Activated CD4-positive, CD25-positive, alpha-beta regulatory T cell treated with anti-CD3 and anti-CD28 coated beads, Interleukin-2, amount 50 U/mL, for 72 hours (primary cell): ENCODE data around the gene SRPX2.
A peak's percentile ranks its signal among the peaks of the same experiment; 100 is the strongest.

Experiments
- DNase-seq: peaks from one replicate; pipeline ENCODE4 v3.0.0; 2021

The SRPX2 gene, protein sequence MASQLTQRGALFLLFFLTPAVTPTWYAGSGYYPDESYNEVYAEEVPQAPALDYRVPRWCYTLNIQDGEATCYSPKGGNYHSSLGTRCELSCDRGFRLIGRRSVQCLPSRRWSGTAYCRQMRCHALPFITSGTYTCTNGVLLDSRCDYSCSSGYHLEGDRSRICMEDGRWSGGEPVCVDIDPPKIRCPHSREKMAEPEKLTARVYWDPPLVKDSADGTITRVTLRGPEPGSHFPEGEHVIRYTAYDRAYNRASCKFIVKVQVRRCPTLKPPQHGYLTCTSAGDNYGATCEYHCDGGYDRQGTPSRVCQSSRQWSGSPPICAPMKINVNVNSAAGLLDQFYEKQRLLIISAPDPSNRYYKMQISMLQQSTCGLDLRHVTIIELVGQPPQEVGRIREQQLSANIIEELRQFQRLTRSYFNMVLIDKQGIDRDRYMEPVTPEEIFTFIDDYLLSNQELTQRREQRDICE

DNA sequence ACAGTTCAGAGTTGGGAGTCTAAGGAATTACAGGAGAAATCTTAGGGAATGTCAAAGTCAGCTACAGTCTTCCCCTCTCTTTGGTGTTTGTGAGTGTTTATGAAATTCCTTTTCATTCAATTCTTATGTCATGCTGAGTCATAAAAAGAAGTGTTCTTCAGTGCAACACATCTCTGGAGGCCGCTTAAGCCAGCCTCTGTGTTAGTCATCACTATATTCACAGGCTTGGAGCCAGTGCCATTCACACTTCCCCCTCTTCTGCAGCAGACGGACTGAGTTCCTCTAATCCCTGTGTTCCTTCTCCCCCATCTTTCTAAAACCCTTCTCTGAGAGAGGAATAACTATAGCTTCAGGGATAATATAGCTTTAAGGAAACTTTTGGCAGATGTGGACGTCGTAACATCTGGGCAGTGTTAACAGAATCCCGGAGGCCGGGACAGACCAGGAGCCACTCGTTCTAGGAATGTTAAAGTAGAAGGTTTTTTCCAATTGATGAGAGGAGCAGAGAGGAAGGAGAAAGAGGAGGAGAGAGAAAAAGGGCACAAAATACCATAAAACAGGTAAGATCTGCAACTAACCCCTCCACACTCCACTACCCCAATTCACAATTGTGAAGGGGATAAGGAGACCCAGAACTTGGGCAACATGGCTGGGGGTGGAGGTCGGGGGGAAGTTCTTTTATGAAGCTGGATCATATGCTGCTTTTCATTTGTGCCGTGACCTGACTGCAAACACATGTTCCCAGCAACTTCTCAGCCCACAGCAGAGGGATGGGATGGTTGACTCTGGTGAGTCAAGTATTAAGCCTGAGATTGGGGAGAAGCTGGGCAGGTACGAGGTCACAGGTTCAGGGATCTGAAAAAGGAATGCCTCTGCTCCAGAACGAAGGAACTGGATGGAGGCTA lies at the start of gene SRPX2:
TSS of gene SRPX2 (plus strand) at position 244 of the 905 bp plus-strand sequence. CDS start 2,124 bp downstream, outside the sequence.
- no peak for DNase-seq

DNA sequence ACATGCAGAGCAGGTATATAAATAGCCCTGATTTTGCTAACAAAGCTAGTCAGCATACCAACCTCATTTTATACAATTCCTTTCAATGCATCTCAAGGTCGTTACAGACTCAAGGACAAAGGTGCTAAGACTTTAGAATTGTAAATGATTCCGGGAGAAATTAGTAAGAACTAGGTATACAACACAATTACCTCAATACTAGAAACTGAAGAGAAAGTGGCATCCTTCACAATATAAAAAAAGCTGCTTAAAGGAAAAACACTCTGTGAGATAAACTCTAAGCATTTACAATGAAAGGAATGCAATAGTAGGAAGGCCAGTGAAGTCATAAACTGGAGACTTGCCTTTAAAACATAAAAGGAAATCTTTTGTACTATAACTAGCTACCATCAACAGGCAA lies 47.4 kb upstream of the SRPX2 start:
- DNase-seq, result no peak

DNA sequence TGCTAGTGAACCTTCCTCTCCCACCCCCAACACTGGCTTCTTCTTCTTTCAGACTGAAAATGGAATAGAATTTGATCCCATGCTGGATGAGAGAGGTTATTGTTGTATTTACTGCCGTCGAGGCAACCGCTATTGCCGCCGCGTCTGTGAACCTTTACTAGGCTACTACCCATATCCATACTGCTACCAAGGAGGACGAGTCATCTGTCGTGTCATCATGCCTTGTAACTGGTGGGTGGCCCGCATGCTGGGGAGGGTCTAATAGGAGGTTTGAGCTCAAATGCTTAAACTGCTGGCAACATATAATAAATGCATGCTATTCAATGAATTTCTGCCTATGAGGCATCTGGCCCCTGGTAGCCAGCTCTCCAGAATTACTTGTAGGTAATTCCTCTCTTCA lies 44.5 kb upstream of the SRPX2 start:
- no peak for DNase-seq

DNA sequence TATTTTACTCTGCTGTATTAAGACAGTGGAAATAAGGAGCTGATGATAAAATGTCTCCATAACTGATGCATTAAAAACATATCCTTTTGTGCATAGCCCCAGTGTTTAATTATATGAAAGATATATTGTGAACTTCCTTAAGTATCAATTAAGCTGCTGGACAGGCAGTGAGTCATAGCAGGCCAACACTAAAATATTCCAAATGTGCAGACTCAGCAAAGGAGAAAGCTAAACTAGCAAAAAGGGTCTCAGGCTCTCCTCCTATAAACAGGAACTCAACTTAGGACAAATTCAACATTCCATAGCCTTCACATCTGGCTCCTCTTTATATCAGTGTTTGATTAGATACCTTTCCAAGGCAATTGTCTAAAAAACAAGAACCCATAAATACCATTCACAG lies 43.7 kb upstream of the SRPX2 start:
- no peak for DNase-seq

DNA sequence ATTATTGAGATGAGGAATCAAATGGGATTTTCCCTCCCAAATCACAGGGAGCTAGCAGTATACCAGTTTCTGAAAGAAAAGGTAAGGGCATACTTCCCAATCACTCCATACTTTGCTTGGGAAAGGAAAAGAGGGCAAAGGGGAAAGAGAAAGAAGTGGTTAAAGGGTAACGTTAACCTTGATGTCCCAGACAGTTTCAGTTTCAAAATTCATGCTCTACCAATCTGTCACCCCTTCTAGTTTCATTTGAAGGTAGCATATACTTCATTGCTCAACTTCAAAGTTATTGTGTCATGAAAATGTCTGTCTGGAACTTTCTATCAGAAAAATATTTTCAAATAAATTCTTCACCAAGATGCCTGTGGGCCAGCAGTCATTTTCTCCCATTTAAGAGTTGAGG lies 43.2 kb upstream of the SRPX2 start:
- no peak for DNase-seq

DNA sequence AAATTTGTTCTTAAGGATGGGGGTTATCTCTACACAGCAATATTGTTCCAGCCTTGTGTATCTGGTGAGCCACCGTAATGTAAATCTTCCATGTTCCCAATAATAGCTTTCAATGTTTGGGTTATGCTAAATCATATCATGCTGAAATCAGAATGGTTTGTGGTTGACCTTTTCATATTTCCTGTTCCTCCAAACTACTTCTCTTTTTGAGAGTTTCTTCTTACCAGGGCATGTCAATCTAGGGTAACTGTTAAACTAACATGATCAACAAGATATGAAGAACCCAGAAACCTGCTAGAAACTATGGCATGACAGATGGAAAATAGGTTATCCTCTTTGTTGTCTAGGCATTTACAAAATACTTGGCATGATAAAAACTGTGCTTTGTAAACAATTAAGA lies 37.2 kb upstream of the SRPX2 start:
- DNase-seq, result no peak

DNA sequence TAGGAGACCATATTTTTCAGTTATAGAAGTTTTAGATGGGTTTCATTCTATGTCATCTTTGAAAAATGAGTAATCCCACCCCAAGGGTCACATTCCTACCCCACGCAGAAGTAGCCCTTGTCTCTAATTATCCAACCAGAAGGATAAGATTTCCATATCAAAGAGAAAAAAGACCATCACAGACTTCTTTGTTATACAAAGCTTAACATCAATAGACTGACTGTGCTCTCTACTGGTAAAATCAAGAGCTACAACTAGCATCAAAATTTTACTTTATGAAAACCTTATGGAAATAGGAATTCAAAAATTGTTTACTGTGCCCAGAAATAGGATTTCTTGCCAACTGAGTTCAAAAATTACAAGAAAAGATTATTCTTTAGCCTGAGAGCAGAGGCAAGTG lies 34.4 kb upstream of the SRPX2 start:
- DNase-seq, result no peak

DNA sequence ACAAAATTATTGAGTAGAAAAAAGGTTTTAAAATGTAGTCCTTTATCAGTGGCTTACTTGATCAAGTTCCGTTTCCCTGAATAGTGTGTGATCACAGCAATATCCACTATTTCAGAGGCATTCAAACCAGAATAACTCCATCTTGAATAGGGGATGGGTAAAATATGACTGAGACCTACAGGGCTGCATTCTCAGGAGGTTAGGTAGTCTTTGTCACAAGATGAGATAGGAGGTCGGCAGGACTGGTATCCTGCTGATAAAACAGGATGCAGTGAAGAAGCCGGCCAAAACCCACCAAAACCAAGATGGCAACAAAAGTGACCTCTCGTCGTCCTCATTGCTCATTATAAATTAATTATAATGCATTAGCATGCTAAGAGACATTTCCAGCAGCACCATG lies 32.0 kb upstream of the SRPX2 start:
- DNase-seq, result no peak

DNA sequence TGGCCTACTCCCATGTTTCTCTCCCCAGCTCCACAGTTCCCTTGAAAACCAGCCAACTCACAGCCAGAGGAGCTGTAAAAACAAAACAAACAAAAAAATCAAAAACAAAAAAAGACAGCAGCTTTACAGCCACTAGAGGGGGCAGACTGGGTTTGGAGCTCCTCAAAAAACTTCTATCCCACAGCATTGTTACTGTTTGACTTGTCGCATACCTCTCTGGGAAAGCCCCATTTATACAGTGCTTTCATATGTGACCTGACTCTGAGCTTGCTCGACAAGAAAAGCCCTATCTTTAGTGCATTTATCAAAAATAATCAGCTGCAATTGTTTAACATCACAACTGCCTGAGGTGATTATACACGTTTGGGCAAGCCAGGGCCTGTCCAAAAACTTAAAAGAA lies 29.0 kb upstream of the SRPX2 start:
- DNase-seq, result no peak

DNA sequence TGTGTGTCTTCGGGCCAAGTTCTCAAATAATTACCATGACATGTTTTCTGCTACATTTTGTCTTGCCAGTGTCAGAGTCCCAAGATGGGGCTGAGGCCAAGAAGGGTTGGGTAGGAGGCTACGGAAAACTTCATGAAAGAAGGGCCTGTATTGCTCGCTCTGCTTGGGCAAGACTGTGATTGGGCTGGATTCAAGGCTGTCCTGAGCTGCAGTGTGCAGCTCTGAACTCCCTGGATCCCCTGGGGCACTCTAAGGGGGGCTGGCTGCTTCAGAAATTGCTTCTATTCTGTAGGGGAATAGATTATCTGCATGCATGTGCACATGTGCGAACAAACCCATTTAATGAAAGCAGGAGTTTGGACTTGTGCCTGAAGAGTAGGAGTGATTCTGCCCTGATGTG lies 21.0 kb upstream of the SRPX2 start:
- no peak for DNase-seq

DNA sequence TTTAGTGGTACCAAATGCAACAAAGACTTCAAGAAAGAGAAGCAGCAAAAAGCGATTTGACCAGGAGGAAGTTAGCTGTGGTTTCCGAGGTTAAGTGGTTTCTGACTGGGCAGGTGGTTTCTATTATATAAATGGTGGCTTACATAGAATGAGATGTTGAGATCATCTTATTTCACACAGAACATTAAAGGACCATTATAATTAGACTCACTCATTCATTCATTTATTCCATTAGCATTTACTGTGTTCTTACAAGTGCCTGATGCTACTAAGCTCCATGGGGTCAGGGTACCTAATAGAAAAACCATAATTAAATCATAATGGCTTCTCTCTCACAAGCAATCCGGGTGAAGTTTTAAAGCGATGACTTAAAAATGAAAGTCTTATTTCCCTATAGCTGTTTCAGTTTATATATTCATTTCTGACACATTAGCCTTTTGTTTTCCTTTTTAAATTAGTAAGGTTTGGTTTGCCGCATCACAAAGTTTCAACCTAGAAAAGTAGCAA lies 18.0 kb upstream of the SRPX2 start:
- DNase-seq, result no peak

DNA sequence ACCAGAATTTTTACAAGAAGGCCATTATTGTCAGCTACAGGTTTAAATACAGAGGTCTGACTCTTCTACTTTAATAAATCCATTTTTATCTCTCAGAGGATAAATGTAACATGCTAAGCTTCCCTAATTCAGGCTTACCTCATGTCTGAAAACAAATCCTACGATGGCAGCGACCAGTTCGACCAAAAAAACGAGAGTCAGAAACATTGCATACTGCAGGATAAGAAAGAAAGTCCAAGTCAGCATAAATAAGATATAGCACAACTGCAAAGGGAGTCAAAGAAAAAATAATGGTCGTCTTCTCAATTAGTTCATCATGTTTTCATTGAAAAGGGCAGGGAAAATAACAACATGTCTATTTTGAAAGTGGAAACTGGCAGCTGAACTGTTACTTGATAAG lies 9.0 kb upstream of the SRPX2 start:
- no peak for DNase-seq

DNA sequence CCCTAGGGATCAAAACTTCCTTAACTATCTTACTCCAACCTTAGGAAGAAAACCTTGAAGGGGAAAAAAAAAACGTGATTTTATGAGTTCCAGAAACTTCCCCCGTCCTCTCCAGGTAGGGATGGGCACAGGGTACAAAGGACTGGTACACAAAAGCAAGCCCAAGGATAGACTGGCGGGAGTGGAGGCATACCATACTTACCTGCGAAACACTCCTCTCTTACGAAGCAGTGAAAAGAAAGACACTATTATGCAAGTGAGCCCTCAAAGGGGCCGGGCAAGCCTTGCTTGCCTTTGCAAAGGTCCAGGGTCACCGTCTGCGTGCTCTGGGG lies 8.0 kb upstream of the SRPX2 start:
- no peak for DNase-seq

DNA sequence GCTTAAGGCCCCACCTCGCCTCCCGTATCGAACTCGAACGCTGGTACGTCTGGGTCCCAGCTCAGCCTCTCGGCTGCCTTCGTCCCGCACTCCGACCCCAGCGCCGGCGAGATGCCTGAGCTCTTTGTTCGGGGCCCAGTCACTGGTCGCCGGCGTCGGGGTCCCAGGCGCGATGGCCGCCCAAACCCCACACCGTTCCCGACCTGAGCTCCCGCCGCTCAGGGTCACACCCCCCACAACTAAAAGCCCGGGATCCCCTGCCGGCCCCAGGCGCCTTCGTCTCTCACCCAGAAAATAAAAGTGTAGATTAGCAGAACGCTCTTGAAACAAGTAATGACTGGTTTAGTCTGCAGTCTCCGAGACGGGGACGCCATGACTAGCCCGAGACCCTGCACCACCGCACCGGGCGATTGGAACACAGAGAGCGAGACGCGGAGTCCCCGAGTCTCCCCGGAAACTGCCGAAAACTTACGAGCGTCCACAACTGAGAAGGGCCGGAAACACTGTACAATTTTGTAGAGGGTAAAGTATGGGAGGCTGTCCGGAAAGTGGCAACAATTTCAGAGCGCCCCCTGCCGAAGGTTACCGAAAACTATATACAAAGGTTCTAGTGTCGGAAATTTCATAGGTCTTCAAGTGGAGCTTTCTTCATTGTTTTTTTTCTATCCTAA lies 7.5 kb upstream of the SRPX2 start, which contains the start of gene TSPAN6:
TSS of gene TSPAN6 (minus strand) at position 486 of the 671 bp plus-strand sequence. CDS start at position 374, 112 bp downstream.
- peak; percentile 68 for DNase-seq

DNA sequence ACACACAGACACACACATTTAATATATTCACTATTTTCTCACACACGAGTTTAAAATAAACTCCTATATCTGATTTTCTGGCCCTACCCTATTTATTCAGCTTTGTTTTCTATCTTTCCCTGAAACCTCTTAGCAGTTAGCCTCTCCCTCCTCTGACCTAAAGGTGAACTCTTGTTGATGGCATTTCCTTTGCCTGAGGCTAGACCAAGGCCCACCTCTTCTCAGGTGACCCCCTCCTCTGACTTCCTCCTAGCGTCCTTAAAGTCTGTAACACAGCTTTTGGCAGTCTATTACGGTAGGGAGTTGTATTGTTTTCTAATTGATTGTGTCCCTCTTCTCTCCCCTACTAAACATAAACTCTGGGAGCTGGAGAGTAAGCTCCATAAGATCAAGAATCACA lies 1.7 kb upstream of the SRPX2 start:
- no peak for DNase-seq

DNA sequence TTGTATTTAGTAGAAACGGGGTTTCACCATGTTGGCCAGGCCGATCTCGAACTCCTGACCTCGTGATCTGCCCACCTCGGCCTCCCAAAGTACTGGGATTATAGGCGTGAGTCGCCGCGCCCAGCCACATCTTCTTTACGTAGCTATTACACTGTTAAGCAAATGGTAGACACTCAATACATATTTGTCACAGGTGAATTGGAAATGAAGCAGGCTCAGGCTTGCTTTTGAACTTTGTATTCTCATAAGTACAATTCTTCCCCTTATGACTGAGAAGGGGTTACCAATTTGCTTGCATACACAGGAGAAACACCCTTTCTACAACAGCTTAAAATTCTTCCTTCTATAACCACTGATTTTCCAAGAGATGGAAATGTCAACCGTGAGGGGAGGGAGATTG lies 787 bp upstream of the SRPX2 start:
- DNase-seq, result no peak

DNA sequence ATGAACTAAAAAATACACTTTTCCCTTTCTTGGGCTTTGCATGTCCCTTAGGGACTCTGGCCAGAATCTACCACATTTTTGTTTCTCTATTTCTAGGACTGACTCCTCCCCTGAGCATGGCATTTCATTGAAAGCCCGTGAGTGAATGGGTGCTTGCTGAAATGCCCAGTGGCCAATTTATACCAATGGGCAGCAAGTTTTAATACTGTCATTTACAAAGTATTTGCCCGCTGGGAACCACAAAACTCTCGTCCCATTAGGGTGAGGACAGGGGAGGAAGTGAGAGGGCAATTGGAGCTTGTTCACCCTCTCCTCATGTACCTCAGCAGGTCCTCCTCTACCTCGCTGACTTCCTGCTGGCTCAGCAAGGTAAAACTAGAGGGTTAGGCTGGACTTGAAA lies 1.1 kb downstream of the SRPX2 start:
- DNase-seq, result no peak

DNA sequence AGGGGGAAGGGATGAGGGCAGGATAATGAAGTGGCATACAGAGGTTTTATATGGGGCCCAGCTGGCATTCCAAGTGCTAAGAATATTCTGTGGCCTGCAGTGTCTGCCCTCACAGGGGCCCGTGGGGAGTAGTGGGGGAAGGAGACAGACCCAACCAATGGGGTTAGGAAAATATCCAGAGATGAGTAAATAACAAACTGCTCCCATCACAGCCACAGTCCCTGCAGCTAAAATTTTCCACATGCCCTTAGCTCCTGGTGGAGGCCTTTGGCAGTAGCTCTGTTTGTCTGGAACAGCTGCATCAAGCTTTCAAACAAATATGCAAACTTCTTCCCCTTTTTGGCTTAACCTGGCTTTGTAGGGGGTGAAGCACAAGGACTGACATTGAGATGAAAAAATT lies 3.1 kb downstream of the SRPX2 start:
- no peak for DNase-seq

DNA sequence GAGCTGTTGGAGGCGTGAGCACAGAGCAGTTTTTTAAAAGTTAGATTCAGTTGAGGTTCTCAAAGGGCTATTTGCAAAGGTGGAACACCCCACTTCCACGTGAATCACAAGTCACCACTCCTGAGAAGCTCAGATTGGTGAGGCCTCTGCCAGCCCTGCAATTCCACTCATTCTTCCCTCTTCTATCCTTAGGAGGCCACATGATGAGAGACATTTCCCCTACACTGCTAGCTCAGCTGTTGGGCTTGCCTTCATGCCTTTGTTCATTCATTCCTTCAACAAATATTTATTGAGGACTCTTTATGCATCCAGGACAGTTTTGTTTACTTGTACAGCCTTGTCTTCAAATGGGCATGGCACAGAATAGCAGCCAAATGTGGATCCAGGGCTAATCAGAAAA lies 3.7 kb downstream of the SRPX2 start:
- DNase-seq, result no peak

DNA sequence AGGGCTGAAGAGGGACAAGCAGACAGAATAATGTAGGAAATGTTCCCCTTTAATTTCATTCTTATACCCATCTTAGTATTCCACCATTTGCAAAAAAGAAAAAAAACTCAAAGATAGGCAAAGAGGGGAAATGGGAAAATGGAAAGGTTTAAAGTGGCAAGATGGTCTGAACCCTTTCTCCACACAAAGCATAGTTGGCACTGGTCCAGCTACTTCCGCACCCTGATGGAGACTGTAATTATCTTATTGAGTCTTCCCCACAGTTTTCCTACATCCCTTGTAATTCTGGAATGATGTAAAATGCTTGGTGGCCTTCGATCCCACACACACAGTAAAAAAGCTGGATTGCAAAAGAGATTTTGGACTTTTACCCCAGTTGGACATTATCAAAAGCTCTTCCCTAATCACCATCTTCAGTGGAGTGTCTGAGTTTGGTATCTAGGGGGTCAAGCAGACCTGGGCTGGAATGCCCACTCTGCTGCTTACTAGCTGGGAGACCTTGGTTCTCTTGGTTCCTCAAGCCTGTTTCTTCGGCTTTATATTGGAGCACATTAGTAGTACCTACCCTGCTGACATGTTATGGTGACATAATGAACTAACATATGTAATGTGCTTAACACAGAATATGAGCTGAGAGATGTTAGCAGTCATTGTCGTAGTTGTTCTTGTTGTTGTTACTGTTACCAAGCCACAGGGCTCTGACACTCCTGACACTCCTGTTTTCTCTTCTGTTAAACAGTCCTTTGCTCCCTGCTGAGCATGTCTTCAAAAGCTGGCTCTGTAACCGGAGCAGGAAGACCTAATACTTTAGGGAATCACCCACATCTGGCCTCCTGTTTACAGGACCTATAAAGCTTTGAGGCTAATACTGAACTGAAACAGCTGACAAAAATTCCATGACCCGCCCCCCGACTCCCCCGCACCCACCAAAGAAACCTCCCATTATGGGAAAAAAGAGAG lies 4.7 kb downstream of the SRPX2 start:
- DNase-seq, result no peak

DNA sequence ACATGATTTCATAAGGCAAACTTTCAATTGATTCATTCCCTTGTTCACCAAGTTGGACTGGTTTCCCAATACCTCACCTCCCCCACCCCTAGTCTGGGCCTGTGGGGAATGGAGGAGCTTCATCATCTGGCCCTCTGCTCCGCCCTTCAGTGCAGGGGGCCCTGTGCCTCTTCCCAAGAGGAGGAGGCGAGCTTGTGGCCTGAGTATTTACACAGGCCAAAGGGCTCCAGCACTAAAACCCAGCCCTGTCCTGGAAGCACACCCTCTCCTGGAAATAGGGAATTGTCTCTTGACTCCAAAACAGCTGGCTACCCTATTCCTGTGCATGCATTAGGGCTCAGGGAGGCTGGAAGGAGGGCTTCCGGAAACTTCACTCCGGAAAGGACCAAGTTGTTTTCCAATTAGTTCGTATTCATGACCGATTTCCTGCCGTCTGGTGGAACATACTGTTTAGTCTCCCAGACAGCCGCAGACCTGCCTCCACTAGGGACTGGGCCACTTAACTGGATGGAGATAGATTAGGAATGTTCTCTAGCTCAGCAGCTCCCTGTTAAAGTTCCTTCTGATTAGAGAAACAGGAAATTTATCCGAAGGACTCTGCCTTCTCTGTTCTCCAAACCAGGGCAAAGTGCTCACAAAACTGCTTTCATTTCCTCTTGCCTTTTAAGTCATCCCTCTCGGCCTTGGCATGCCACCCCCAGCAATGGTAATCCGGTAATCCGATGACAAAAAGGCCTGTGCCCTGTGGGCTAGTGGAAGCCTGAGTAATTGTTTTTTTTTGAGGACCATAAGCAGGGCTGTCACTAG lies 5.8 kb downstream of the SRPX2 start:
- DNase-seq, result no peak
